Immature natural killer cell (primary cell): ENCODE measurements around the gene MTCL1. TPM values are rescaled to one million over a fixed set of nuclear protein-coding genes. Genes with fewer than 3 reads are reported as not detected.

Experiments
- DNase-seq, 3 donors: peaks; one replicate each; pipeline ENCODE4 v3.0.0; 2022; ENCODE audit warnings: mixed read lengths in 1 of 3
- H3K27ac Mint-ChIP-seq, 6 donors: one replicate each; pipeline ENCODE4 v1.8.0; 2020; ENCODE audit warnings: mixed read lengths in 6 of 6, mild to moderate bottlenecking in 5 of 6, inconsistent platforms in 4 of 6, moderate library complexity in 3 of 6
- H3K27me3 Mint-ChIP-seq, 3 donors: one replicate each; pipeline ENCODE4 v1.8.0; 2020 to 2021; ENCODE audit warnings: low read depth in 3 of 3, mild to moderate bottlenecking in 3 of 3, mixed read lengths in 3 of 3, moderate library complexity in 3 of 3, inconsistent platforms in 1 of 3
- H3K36me3 Mint-ChIP-seq, 3 donors: one replicate each; pipeline ENCODE4 v1.8.0; 2020; ENCODE audit warnings: mixed read lengths in 3 of 3, inconsistent platforms in 2 of 3, mild to moderate bottlenecking in 2 of 3
- H3K4me1 Mint-ChIP-seq, 2 donors: one replicate each; pipeline ENCODE4 v1.8.0; 2020; ENCODE audit warnings: inconsistent platforms in 2 of 2, mild to moderate bottlenecking in 2 of 2, mixed read lengths in 2 of 2, moderate library complexity in 1 of 2
- H3K4me3 Mint-ChIP-seq, 5 donors: one replicate each; pipeline ENCODE4 v1.8.0; 2020; ENCODE audit warnings: mild to moderate bottlenecking in 5 of 5, mixed read lengths in 5 of 5, inconsistent platforms in 3 of 5, moderate library complexity in 3 of 5
- H3K9me3 Mint-ChIP-seq, 6 donors: one replicate each; pipeline ENCODE4 v1.8.0; 2020; ENCODE audit warnings: mild to moderate bottlenecking in 6 of 6, mixed read lengths in 6 of 6, inconsistent platforms in 4 of 6, moderate library complexity in 3 of 6
- polyA plus RNA-seq, 3 donors: library from polyadenylated mRNA; unstranded; fragments of 300-500 nt; fragmentation: Illumina TruSeq; gene quantifications; one replicate each; pipeline ENCODE4 v1.2.3, GENCODE V29; 2021

MTCL1 gene
- polyA plus RNA-seq, 3 donors from 2014 or later, result not detected

- H3K9me3 Mint-ChIP-seq, result no peaks in the 10 kb centered on the region
- no peaks in the 10 kb centered on the region for H3K36me3 Mint-ChIP-seq
- no peaks in the 10 kb centered on the region for H3K4me1 Mint-ChIP-seq
- H3K27ac Mint-ChIP-seq, result no peak overlapping the region
- no peak for DNase-seq
- H3K4me3 Mint-ChIP-seq, result no peak overlapping the region
- peaks cover 3 to 14% (median 6%) of the 10 kb centered on the region in 3 donors for H3K27me3 Mint-ChIP-seq
Measured at GRCh38 chr18:8785261-8785660, 79.9 kb downstream of the MTCL1 start.

- Mint-ChIP-seq H3K9me3 (no peaks in the 10 kb centered on the region), H3K4me1 (no peaks in the 10 kb centered on the region), H3K27me3 (peaks cover 3 to 14% (median 6%) of the 10 kb centered on the region in 3 donors), H3K27ac (no peak overlapping the region), H3K36me3 (no peaks in the 10 kb centered on the region), H3K4me3 (no peak overlapping the region)
- DNase-seq, result no peak
Measured at GRCh38 chr18:8785855-8786482, 80.6 kb downstream of the MTCL1 start.

- Mint-ChIP-seq H3K27me3 (peaks cover 3 to 14% (median 6%) of the 10 kb centered on the region in 3 donors), H3K4me3 (no peak overlapping the region), H3K27ac (no peak overlapping the region), H3K9me3 (no peaks in the 10 kb centered on the region), H3K36me3 (no peaks in the 10 kb centered on the region), H3K4me1 (no peaks in the 10 kb centered on the region)
- no peak for DNase-seq
Measured at GRCh38 chr18:8786483-8787370, 81.4 kb downstream of the MTCL1 start.

- Mint-ChIP-seq H3K4me3 (no peak overlapping the region), H3K36me3 (no peaks in the 10 kb centered on the region), H3K9me3 (no peaks in the 10 kb centered on the region), H3K4me1 (no peaks in the 10 kb centered on the region), H3K27ac (no peak overlapping the region), H3K27me3 (peaks cover 3 to 14% (median 6%) of the 10 kb centered on the region in 3 donors)
- DNase-seq, result no peak
Measured at GRCh38 chr18:8787371-8787670, 82.0 kb downstream of the MTCL1 start.

- Mint-ChIP-seq H3K36me3 (no peaks in the 10 kb centered on the region), H3K27ac (no peak overlapping the region), H3K27me3 (peaks cover 3 to 14% (median 6%) of the 10 kb centered on the region in 3 donors)
Measured at GRCh38 chr18:8787794-8788193, 82.4 kb downstream of the MTCL1 start.

GRCh38 chr18:8788503-8789429 lies 83.4 kb downstream of the MTCL1 start:
- no peak for DNase-seq
- Mint-ChIP-seq H3K4me3 (no peak overlapping the region), H3K27ac (no peak overlapping the region), H3K36me3 (no peaks in the 10 kb centered on the region), H3K27me3 (peaks cover 3 to 14% (median 6%) of the 10 kb centered on the region in 3 donors), H3K9me3 (no peaks in the 10 kb centered on the region), H3K4me1 (no peaks in the 10 kb centered on the region)

More at GRCh38 chr18:8787794-8788193, 82.4 kb downstream of the MTCL1 start:
- H3K9me3 Mint-ChIP-seq, result no peaks in the 10 kb centered on the region
- no peaks in the 10 kb centered on the region for H3K4me1 Mint-ChIP-seq
- no peak for DNase-seq
- H3K4me3 Mint-ChIP-seq, result no peak overlapping the region

GRCh38 chr18:8791171-8791651 lies 85.9 kb downstream of the MTCL1 start:
- H3K27ac Mint-ChIP-seq, result no peak overlapping the region
- no peaks in the 10 kb centered on the region for H3K36me3 Mint-ChIP-seq
- DNase-seq, result no peak
- H3K4me1 Mint-ChIP-seq, result no peaks in the 10 kb centered on the region
- peaks cover 0 to 14% (median 6%) of the 10 kb centered on the region in 3 donors for H3K27me3 Mint-ChIP-seq
- H3K4me3 Mint-ChIP-seq, result no peak overlapping the region
- H3K9me3 Mint-ChIP-seq, result no peaks in the 10 kb centered on the region

- Mint-ChIP-seq H3K27me3 (peaks cover 0 to 9% (median 3%) of the 10 kb centered on the region in 3 donors), H3K27ac (no peak overlapping the region), H3K4me1 (no peaks in the 10 kb centered on the region), H3K4me3 (no peak overlapping the region), H3K9me3 (no peaks in the 10 kb centered on the region), H3K36me3 (no peaks in the 10 kb centered on the region)
- DNase-seq, result no peak
Measured at GRCh38 chr18:8792688-8793316, 87.4 kb downstream of the MTCL1 start.

- H3K4me3 Mint-ChIP-seq, result no peak overlapping the region
Measured at GRCh38 chr18:8793445-8794155, 88.2 kb downstream of the MTCL1 start.

GRCh38 chr18:8794156-8794933 lies 89.0 kb downstream of the MTCL1 start:
- Mint-ChIP-seq H3K9me3 (no peaks in the 10 kb centered on the region), H3K27ac (no peak overlapping the region), H3K4me3 (no peak overlapping the region), H3K27me3 (peaks cover 0 to 2% (median 0%) of the 10 kb centered on the region in 3 donors), H3K4me1 (no peaks in the 10 kb centered on the region), H3K36me3 (no peaks in the 10 kb centered on the region)
- DNase-seq, result no peak

More at GRCh38 chr18:8793445-8794155, 88.2 kb downstream of the MTCL1 start:
- H3K9me3 Mint-ChIP-seq, result no peaks in the 10 kb centered on the region
- DNase-seq, result no peak
- H3K36me3 Mint-ChIP-seq, result no peaks in the 10 kb centered on the region
- H3K27ac Mint-ChIP-seq, result no peak overlapping the region
- H3K27me3 Mint-ChIP-seq, result peaks cover 0 to 4% (median 0%) of the 10 kb centered on the region in 3 donors
- H3K4me1 Mint-ChIP-seq, result no peaks in the 10 kb centered on the region

- H3K27ac Mint-ChIP-seq, result no peak overlapping the region
- H3K27me3 Mint-ChIP-seq, result no peaks in the 10 kb centered on the region
- no peaks in the 10 kb centered on the region for H3K36me3 Mint-ChIP-seq
Measured at GRCh38 chr18:8794934-8795280, 89.6 kb downstream of the MTCL1 start.

GRCh38 chr18:8795586-8796325 lies 90.4 kb downstream of the MTCL1 start:
- Mint-ChIP-seq H3K36me3 (no peaks in the 10 kb centered on the region), H3K4me3 (no peak overlapping the region), H3K27me3 (no peaks in the 10 kb centered on the region), H3K27ac (no peak overlapping the region), H3K9me3 (no peaks in the 10 kb centered on the region), H3K4me1 (no peaks in the 10 kb centered on the region)
- no peak for DNase-seq

More at GRCh38 chr18:8794934-8795280, 89.6 kb downstream of the MTCL1 start:
- DNase-seq, result no peak
- no peak overlapping the region for H3K4me3 Mint-ChIP-seq
- no peaks in the 10 kb centered on the region for H3K4me1 Mint-ChIP-seq
- no peaks in the 10 kb centered on the region for H3K9me3 Mint-ChIP-seq
